ENCODE measurements around the gene SLC12A1.

DNA sequence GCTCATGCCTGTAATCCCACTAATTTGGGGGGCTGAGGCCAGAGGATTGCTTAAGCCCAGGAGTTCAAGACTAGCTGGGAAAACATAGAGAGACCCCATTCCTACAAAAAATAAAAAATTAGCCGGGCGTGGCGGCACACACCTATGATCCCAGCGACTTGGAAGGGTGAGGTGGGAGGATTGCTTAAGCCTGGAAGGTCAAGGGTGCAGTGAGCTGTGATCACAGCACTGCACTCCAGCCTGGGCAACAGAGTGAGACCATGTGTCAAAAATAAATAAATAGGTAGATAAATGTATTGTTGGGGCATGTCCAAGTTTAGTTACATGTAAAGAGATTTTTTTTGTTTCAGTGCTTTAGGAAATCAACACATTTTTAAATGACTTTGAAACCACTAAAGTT, 36.4 kb downstream of the SLC12A1 start:
- TF ChIP-seq, protein P1, sequence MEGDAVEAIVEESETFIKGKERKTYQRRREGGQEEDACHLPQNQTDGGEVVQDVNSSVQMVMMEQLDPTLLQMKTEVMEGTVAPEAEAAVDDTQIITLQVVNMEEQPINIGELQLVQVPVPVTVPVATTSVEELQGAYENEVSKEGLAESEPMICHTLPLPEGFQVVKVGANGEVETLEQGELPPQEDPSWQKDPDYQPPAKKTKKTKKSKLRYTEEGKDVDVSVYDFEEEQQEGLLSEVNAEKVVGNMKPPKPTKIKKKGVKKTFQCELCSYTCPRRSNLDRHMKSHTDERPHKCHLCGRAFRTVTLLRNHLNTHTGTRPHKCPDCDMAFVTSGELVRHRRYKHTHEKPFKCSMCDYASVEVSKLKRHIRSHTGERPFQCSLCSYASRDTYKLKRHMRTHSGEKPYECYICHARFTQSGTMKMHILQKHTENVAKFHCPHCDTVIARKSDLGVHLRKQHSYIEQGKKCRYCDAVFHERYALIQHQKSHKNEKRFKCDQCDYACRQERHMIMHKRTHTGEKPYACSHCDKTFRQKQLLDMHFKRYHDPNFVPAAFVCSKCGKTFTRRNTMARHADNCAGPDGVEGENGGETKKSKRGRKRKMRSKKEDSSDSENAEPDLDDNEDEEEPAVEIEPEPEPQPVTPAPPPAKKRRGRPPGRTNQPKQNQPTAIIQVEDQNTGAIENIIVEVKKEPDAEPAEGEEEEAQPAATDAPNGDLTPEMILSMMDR (IDR thresholded peaks at IDR 0.05), result no peak
- no peak for TF ChIP-seq POLR2A (IDR thresholded peaks at IDR 0.05)
